Loucy (cell line): ENCODE measurements around the gene CDH4.

Experiments
- H2AFZ ChIP-seq: fragments of 200-600 bp; sonication (generic); 2 replicates; pipeline ENCODE4 v1.6.0; 2016; ENCODE audit warnings: antibody characterized with exemption, mild to moderate bottlenecking, low read length, moderate library complexity
- H3F3A ChIP-seq: fragments of 200-600 bp; 2 replicates; pipeline ENCODE4 v1.6.0; 2016; ENCODE audit warnings: antibody characterized with exemption, low read depth, mild to moderate bottlenecking
- H3K27me3 ChIP-seq: fragments of 200-600 bp; sonication (generic); 2 replicates; pipeline ENCODE4 v1.6.1; 2014; ENCODE audit warnings: low read length, mild to moderate bottlenecking; ENCODE audit not compliant: insufficient read depth, poor library complexity, severe bottlenecking
- H3K36me3 ChIP-seq: fragments of 200-600 bp; sonication (generic); 2 replicates; pipeline ENCODE4 v1.6.1; 2016; ENCODE audit warnings: low read length; ENCODE audit not compliant: insufficient read depth
- H3K4me1 ChIP-seq: fragments of 200-600 bp; sonication (generic); 2 replicates; pipeline ENCODE4 v1.5.1; 2014; ENCODE audit warnings: low read length, mild to moderate bottlenecking; ENCODE audit not compliant: insufficient read depth, poor library complexity, severe bottlenecking
- H3K4me2 ChIP-seq: fragments of 200-600 bp; sonication (generic); 2 replicates; pipeline ENCODE4 v1.6.0; 2014; ENCODE audit warnings: antibody characterized with exemption, low read length, low read depth, mild to moderate bottlenecking; ENCODE audit not compliant: poor library complexity, severe bottlenecking
- H3K4me3 ChIP-seq: fragments of 200-600 bp; sonication (generic); 2 replicates; pipeline ENCODE4 v1.5.1; 2014; ENCODE audit warnings: low read length, mild to moderate bottlenecking, mixed read lengths; ENCODE audit not compliant: poor library complexity, severe bottlenecking
- H3K79me2 ChIP-seq: fragments of 200-600 bp; sonication (generic); 2 replicates; pipeline ENCODE4 v1.6.1; 2014; ENCODE audit warnings: low read length; ENCODE audit not compliant: insufficient read depth
- H3K9ac ChIP-seq: fragments of 200-600 bp; sonication (generic); 2 replicates; pipeline ENCODE4 v1.6.0; 2014; ENCODE audit warnings: mild to moderate bottlenecking, low read depth, low read length, moderate library complexity; ENCODE audit not compliant: poor library complexity, severe bottlenecking
- H3K9me2 ChIP-seq: fragments of 200-600 bp; sonication (generic); replicated peaks from 2 replicates; pipeline ENCODE4 v1.6.1; 2016; ENCODE audit warnings: low read depth, low read length, mixed read lengths
- H3K9me3 ChIP-seq: fragments of 200-600 bp; sonication (generic); 2 replicates; pipeline ENCODE4 v1.6.1; 2014; ENCODE audit warnings: mild to moderate bottlenecking, antibody characterized with exemption, low read length, low read depth; ENCODE audit not compliant: insufficient read depth
- H4K20me1 ChIP-seq: fragments of 200-600 bp; sonication (generic); 2 replicates; pipeline ENCODE4 v1.6.0; 2014; ENCODE audit warnings: antibody characterized with exemption, low read length, mild to moderate bottlenecking; ENCODE audit not compliant: insufficient read depth, poor library complexity, severe bottlenecking
- EZH2phosphoT487 ChIP-seq: fragments of 200-600 bp; IDR thresholded peaks from 2 replicates; pipeline ENCODE4 v1.6.1; 2018; ENCODE audit warnings: antibody characterized with exemption, mild to moderate bottlenecking, moderate library complexity, borderline replicate concordance
- TF ChIP-seq, protein P1 (sequence below): fragments of 200-600 bp; sonication (generic); conservative IDR thresholded peaks from 2 replicates; pipeline ENCODE4 v1.5.1; 2014; ENCODE audit warnings: mild to moderate bottlenecking, antibody characterized with exemption, low read length

CDH4 gene

DNA sequence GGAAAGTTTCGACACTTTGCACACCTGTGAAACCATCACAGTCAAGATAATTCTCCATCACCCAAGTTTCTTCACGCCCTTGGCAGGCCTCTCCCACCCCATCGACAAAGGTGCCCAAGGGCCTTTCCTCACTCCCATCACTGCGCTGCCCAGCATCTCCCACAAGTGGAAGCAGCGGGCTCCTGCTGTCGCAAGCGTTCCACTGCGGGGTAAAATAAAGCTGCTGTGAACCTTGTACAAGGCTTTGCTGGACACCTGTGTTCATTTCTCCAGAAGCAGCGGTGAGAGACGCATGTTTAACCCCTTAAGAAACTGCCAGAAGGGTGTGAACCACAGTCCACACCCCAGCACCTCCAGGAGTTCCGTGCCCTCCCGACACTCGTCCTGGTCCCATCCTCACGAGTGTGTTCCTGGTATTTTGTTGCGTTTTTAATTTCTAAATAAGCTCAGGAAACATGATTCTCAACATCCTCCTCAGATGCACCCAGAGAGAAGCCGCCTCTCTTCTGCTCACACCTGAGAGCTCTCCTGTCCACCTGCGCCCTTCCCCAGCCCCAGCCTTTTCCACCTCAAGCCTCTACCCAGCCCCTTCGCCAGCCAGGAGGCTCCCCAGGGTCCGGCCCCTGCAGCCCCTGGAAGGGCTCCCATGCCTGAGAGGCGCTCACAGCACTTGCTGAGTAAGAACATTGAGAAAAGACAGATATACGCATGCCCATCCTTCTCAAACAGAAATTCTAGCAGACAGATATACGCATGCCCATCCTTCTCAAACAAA is 716.2 kb downstream of the CDH4 start:
- no peaks in the 10 kb centered on the region for H3K27me3 ChIP-seq
- no peaks in the 10 kb centered on the region for H4K20me1 ChIP-seq

DNA sequence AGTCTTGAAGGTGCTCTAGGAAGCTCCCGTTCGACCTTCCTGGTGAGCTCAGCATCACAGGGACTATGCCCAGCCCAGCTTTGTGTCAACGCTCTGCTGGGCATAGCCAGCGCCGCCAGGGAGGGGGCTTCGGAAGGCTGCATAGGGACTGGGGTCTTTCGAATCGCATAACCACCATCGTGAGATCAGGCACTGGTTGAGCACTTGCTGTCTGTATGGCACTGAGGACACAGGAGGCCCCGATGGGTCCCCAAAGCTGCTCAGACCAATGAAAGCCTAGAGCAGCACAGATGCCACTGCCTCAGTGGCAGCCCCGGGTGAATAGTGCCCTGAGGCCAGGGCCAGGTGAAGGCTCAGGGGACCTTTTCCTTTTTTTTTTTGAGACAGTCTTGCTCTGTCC is 716.9 kb downstream of the CDH4 start:
- Histone ChIP-seq H3K9me3 (no peaks in the 10 kb centered on the region), H3K9ac (no peak overlapping the region), H3K4me2 (no peak overlapping the region), H2AFZ (no peak overlapping the region), H3K9me2 (no peaks in the 10 kb centered on the region), H3K36me3 (peaks cover 23% of the 10 kb centered on the region), H3K27me3 (no peaks in the 10 kb centered on the region), H3K4me1 (no peaks in the 10 kb centered on the region), H4K20me1 (no peaks in the 10 kb centered on the region), H3K79me2 (no peaks in the 10 kb centered on the region), H3F3A (no peaks in the 10 kb centered on the region), H3K4me3 (no peak overlapping the region)
- TF ChIP-seq, protein P1, sequence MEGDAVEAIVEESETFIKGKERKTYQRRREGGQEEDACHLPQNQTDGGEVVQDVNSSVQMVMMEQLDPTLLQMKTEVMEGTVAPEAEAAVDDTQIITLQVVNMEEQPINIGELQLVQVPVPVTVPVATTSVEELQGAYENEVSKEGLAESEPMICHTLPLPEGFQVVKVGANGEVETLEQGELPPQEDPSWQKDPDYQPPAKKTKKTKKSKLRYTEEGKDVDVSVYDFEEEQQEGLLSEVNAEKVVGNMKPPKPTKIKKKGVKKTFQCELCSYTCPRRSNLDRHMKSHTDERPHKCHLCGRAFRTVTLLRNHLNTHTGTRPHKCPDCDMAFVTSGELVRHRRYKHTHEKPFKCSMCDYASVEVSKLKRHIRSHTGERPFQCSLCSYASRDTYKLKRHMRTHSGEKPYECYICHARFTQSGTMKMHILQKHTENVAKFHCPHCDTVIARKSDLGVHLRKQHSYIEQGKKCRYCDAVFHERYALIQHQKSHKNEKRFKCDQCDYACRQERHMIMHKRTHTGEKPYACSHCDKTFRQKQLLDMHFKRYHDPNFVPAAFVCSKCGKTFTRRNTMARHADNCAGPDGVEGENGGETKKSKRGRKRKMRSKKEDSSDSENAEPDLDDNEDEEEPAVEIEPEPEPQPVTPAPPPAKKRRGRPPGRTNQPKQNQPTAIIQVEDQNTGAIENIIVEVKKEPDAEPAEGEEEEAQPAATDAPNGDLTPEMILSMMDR: no peak
- TF ChIP-seq EZH2phosphoT487: no peak

More for the DNA sequence above, 716.2 kb downstream of the CDH4 start:
- no peak overlapping the region for H3K4me2 ChIP-seq
- TF ChIP-seq, protein P1: no peak
- TF ChIP-seq EZH2phosphoT487: no peak
- no peaks in the 10 kb centered on the region for H3K9me3 ChIP-seq
- H3K9me2 ChIP-seq: no peaks in the 10 kb centered on the region
- H3K4me3 ChIP-seq: no peak overlapping the region
- no peak overlapping the region for H2AFZ ChIP-seq
- H3K9ac ChIP-seq: no peak overlapping the region
- H3K4me1 ChIP-seq: no peaks in the 10 kb centered on the region
- H3K36me3 ChIP-seq: peaks cover 16% of the 10 kb centered on the region
- H3K79me2 ChIP-seq: no peaks in the 10 kb centered on the region
- H3F3A ChIP-seq: no peaks in the 10 kb centered on the region

- H3F3A ChIP-seq: no peaks in the 10 kb centered on the region
- H3K4me3 ChIP-seq: no peak overlapping the region
- no peak overlapping the region for H3K4me2 ChIP-seq
- no peak overlapping the region for H2AFZ ChIP-seq
- no peak overlapping the region for H3K9ac ChIP-seq
- H3K9me2 ChIP-seq: no peaks in the 10 kb centered on the region
- no peaks in the 10 kb centered on the region for H3K79me2 ChIP-seq
- no peaks in the 10 kb centered on the region for H4K20me1 ChIP-seq
- TF ChIP-seq, protein P1: no peak
- no peak for TF ChIP-seq EZH2phosphoT487
- peaks cover 31% of the 10 kb centered on the region for H3K36me3 ChIP-seq
- H3K4me1 ChIP-seq: no peaks in the 10 kb centered on the region
- H3K27me3 ChIP-seq: no peaks in the 10 kb centered on the region
- H3K9me3 ChIP-seq: no peaks in the 10 kb centered on the region
Observed at GRCh38 chr20:61969806-61970205, 717.7 kb downstream of the CDH4 start.
